ENCODE data around the gene CCDC91.

The CCDC91 gene

DNA sequence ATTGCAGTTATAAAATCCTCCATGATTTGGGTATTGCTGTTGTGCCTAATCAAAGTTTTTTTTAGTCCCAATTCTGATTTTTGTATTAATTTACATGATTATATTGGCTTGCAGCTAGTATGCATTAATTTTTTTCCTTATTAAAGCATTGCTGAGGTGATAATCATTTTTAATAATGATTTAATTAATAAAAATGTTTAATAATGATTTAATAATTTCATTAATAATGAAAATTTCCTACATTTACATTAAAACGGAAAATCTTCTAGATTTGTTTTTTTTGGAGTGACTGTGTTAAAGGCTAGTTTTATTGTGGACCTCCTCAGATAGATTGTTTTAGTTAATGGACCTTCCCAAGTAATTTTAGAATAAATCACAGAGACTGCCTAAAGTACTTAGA, 79.6 kb downstream of the CCDC91 start:
- no peaks in the 10 kb centered on the region for H3K27me3 ChIP-seq (ENCODE audit: low read length)

DNA sequence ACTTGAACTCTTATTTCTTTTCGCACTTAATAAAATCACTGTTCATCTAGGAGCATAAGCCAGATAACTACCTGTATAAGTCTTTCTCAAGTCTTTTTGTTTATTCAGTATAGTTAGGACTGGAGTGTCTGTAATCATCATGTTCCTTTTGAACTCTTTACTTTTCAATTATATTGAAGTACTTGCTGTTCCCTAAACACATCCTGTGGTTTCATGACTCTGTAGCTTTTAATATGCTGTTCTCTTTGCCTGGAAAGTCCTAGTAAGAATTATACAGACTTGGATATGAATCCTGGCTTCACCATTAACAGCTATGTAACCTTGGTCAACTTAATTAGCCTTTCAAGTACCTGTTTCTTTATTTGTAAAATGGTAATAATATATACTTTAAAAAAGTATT, 88.2 kb downstream of the CCDC91 start:
- Histone ChIP-seq H4K20me1 (ENCODE audit: low read depth, low read length) (no peaks in the 10 kb centered on the region), H3K27ac (ENCODE audit: low read depth, low read length) (no peak overlapping the region), H3K9me3 (ENCODE audit: insufficient read depth, low read length) (no peaks in the 10 kb centered on the region), H3K79me2 (ENCODE audit: insufficient read depth, low read length) (no peaks in the 10 kb centered on the region), H3K9ac (ENCODE audit: low read length) (no peak overlapping the region), H3K9me2 (replicated peaks; ENCODE audit: insufficient read depth, low read length) (no peaks in the 10 kb centered on the region), H3K27me3 (ENCODE audit: low read length) (no peaks in the 10 kb centered on the region), H3K4me2 (ENCODE audit: low read depth, low read length, poor library complexity, severe bottlenecking) (no peak overlapping the region), H2AFZ (ENCODE audit: low read depth, low read length, severe bottlenecking) (no peak overlapping the region), H3K36me3 (ENCODE audit: low read length) (peaks cover 3% of the 10 kb centered on the region; the same call in 1 of the 2 replicates), H3F3A (ENCODE audit: insufficient read depth) (no peaks in the 10 kb centered on the region), H3K4me3 (ENCODE audit: insufficient read depth, low read length, poor library complexity, severe bottlenecking) (no peak overlapping the region)
- no peak for TF ChIP-seq EZH2phosphoT487 (conservative IDR thresholded peaks at IDR 0.05; ENCODE audit: low read length)
- TF ChIP-seq, protein P1, sequence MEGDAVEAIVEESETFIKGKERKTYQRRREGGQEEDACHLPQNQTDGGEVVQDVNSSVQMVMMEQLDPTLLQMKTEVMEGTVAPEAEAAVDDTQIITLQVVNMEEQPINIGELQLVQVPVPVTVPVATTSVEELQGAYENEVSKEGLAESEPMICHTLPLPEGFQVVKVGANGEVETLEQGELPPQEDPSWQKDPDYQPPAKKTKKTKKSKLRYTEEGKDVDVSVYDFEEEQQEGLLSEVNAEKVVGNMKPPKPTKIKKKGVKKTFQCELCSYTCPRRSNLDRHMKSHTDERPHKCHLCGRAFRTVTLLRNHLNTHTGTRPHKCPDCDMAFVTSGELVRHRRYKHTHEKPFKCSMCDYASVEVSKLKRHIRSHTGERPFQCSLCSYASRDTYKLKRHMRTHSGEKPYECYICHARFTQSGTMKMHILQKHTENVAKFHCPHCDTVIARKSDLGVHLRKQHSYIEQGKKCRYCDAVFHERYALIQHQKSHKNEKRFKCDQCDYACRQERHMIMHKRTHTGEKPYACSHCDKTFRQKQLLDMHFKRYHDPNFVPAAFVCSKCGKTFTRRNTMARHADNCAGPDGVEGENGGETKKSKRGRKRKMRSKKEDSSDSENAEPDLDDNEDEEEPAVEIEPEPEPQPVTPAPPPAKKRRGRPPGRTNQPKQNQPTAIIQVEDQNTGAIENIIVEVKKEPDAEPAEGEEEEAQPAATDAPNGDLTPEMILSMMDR (IDR thresholded peaks at IDR 0.05; ENCODE audit: insufficient read depth, low read length, poor library complexity, severe bottlenecking): no peak

More for the DNA sequence above, 79.6 kb downstream of the CCDC91 start:
- H3K9me2 ChIP-seq (replicated peaks; ENCODE audit: insufficient read depth, low read length): no peaks in the 10 kb centered on the region
- no peaks in the 10 kb centered on the region for H4K20me1 ChIP-seq (ENCODE audit: low read depth, low read length)
- H3F3A ChIP-seq (ENCODE audit: insufficient read depth): no peaks in the 10 kb centered on the region
- H3K79me2 ChIP-seq (ENCODE audit: insufficient read depth, low read length): no peaks in the 10 kb centered on the region
- no peaks in the 10 kb centered on the region for H3K9me3 ChIP-seq (ENCODE audit: insufficient read depth, low read length)
- no peak overlapping the region for H3K4me3 ChIP-seq (ENCODE audit: insufficient read depth, low read length, poor library complexity, severe bottlenecking)
- peaks cover 14% of the 10 kb centered on the region for H3K36me3 ChIP-seq (ENCODE audit: low read length)
- H3K9ac ChIP-seq (ENCODE audit: low read length): no peak overlapping the region
- H2AFZ ChIP-seq (ENCODE audit: low read depth, low read length, severe bottlenecking): no peak overlapping the region
- no peak overlapping the region for H3K4me2 ChIP-seq (ENCODE audit: low read depth, low read length, poor library complexity, severe bottlenecking)
- no peak overlapping the region for H3K27ac ChIP-seq (ENCODE audit: low read depth, low read length)
- TF ChIP-seq EZH2phosphoT487 (conservative IDR thresholded peaks at IDR 0.05; ENCODE audit: low read length): no peak
- TF ChIP-seq, protein P1 (IDR thresholded peaks at IDR 0.05; ENCODE audit: insufficient read depth, low read length, poor library complexity, severe bottlenecking): no peak

- TF ChIP-seq, protein P1 (IDR thresholded peaks at IDR 0.05; ENCODE audit: insufficient read depth, low read length, poor library complexity, severe bottlenecking): no peak
- no peak for TF ChIP-seq EZH2phosphoT487 (conservative IDR thresholded peaks at IDR 0.05; ENCODE audit: low read length)
- Histone ChIP-seq H3K4me3 (ENCODE audit: insufficient read depth, low read length, poor library complexity, severe bottlenecking) (no peak overlapping the region), H3K79me2 (ENCODE audit: insufficient read depth, low read length) (no peaks in the 10 kb centered on the region), H2AFZ (ENCODE audit: low read depth, low read length, severe bottlenecking) (no peak overlapping the region), H4K20me1 (ENCODE audit: low read depth, low read length) (no peaks in the 10 kb centered on the region), H3K9me3 (ENCODE audit: insufficient read depth, low read length) (no peaks in the 10 kb centered on the region), H3K27me3 (ENCODE audit: low read length) (no peaks in the 10 kb centered on the region), H3K4me2 (ENCODE audit: low read depth, low read length, poor library complexity, severe bottlenecking) (no peak overlapping the region), H3K36me3 (ENCODE audit: low read length) (peaks cover 3% of the 10 kb centered on the region; the same call in 1 of the 2 replicates), H3K9ac (ENCODE audit: low read length) (no peak overlapping the region), H3K27ac (ENCODE audit: low read depth, low read length) (no peak overlapping the region), H3F3A (ENCODE audit: insufficient read depth) (no peaks in the 10 kb centered on the region), H3K9me2 (replicated peaks; ENCODE audit: insufficient read depth, low read length) (no peaks in the 10 kb centered on the region)
Observed at GRCh38 chr12:28278960-28279359, 88.7 kb downstream of the CCDC91 start.

All from SU-DHL-6 (cell line).